ENCODE results near the gene RALA.

The RALA gene

GRCh38 chr7:39733881-39734632, 110.7 kb downstream of the RALA start:
- ChIA-PET POLR2A (interaction anchor here (1.0 to 1.4 kb wide), 5 partner anchors 9 to 111 kb away, joined by 3 to 10 read pairs (median 3); partner anchors contain the start of gene RALA), CTCF (interaction anchor here (0.9 kb wide), 1 partner anchor 17 kb away, joined by 3 read pairs; no protein-coding TSS in a partner anchor)
- no peak for DNase-seq (ENCODE audit: extremely low spot score)
- TF ChIP-seq ELF4 (IDR thresholded peaks at IDR 0.05) (no peak), FOXK2 (IDR thresholded peaks at IDR 0.05) (no peak), L3MBTL2 (conservative IDR thresholded peaks at IDR 0.05) (0 out of 2 replicates have a peak, but pooled peaks have one; percentile 8), SUZ12 (IDR thresholded peaks at IDR 0.05) (no peak), HDGF (IDR thresholded peaks at IDR 0.05; ENCODE audit: borderline replicate concordance) (no peak), TARDBP (IDR thresholded peaks at IDR 0.05) (no peak), ZNF384 (IDR thresholded peaks at IDR 0.05) (no peak), FOXA1 (IDR thresholded peaks at IDR 0.05) (no peak)

- ChIA-PET CTCF (interaction anchor here (0.9 to 1.2 kb wide), 2 partner anchors 13 to 17 kb away, joined by 3 to 6 read pairs; no protein-coding TSS in a partner anchor), POLR2A (interaction anchor here (1.0 kb wide), 1 partner anchor 111 kb away, joined by 3 read pairs; no protein-coding TSS in a partner anchor)
- no peak for DNase-seq (ENCODE audit: extremely low spot score)
- TF ChIP-seq SP1 (IDR thresholded peaks at IDR 0.05) (no peak), NFRKB (IDR thresholded peaks at IDR 0.05) (no peak), L3MBTL2 (conservative IDR thresholded peaks at IDR 0.05) (no peak), FOXA1 (IDR thresholded peaks at IDR 0.05) (no peak), HDGF (IDR thresholded peaks at IDR 0.05; ENCODE audit: borderline replicate concordance) (no peak), BHLHE40 (IDR thresholded peaks at IDR 0.05; ENCODE audit: borderline replicate concordance) (no peak), CTBP1 (IDR thresholded peaks at IDR 0.05; ENCODE audit: borderline replicate concordance) (no peak), ELF4 (IDR thresholded peaks at IDR 0.05) (no peak), LEF1 (IDR thresholded peaks at IDR 0.05; ENCODE audit: borderline replicate concordance) (no peak), SUZ12 (IDR thresholded peaks at IDR 0.05) (no peak), FOXM1 (IDR thresholded peaks at IDR 0.05; ENCODE audit: borderline replicate concordance) (no peak), PKNOX1 (IDR thresholded peaks at IDR 0.05) (no peak)
These were observed 111.2 kb downstream of the RALA start for GRCh38 chr7:39734633-39735004.

GRCh38 chr7:39735903-39736302, 112.5 kb downstream of the RALA start:
- no peak for DNase-seq (ENCODE audit: extremely low spot score)
- TF ChIP-seq HDGF (IDR thresholded peaks at IDR 0.05; ENCODE audit: borderline replicate concordance) (no peak), SP1 (IDR thresholded peaks at IDR 0.05) (no peak), ARNT (IDR thresholded peaks at IDR 0.05) (no peak)
- CTCF ChIA-PET, result interaction anchor here (0.6 to 1.9 kb wide), 3 partner anchors 10 to 147 kb away, joined by 3 to 4 read pairs (median 4); no protein-coding TSS in a partner anchor
- POLR2A ChIA-PET, result interaction anchor here (1.1 to 1.2 kb wide), 2 partner anchors 113 to 169 kb away, joined by 3 to 4 read pairs; partner anchors contain the start of genes RALA and YAE1

- ChIA-PET CTCF (interaction anchor here (1.1 to 7.6 kb wide), 4 partner anchors 153 to 183 kb away, joined by 3 to 86 read pairs (median 6); no protein-coding TSS in a partner anchor), POLR2A (interaction anchor here (1.2 kb wide), 1 partner anchor 9 kb away, joined by 3 read pairs; no protein-coding TSS in a partner anchor)
- peak; percentile 56 for DNase-seq (ENCODE audit: extremely low spot score)
- no peak for TF ChIP-seq FOXA1 (IDR thresholded peaks at IDR 0.05)
- TF ChIP-seq SUZ12 (IDR thresholded peaks at IDR 0.05), result no peak
- TF ChIP-seq SP1 (IDR thresholded peaks at IDR 0.05), result no peak
- TF ChIP-seq ZNF384 (IDR thresholded peaks at IDR 0.05), result no peak
- no peak for TF ChIP-seq L3MBTL2 (conservative IDR thresholded peaks at IDR 0.05)
- no peak for TF ChIP-seq BHLHE40 (IDR thresholded peaks at IDR 0.05; ENCODE audit: borderline replicate concordance)
- no peak for TF ChIP-seq HDGF (IDR thresholded peaks at IDR 0.05; ENCODE audit: borderline replicate concordance)
- TF ChIP-seq CTBP1 (IDR thresholded peaks at IDR 0.05; ENCODE audit: borderline replicate concordance), result no peak
These were observed 118.7 kb downstream of the RALA start for GRCh38 chr7:39741942-39742623.

- ChIA-PET CTCF (interaction anchor here (7.6 kb wide), 1 partner anchor 164 kb away, joined by 86 read pairs; no protein-coding TSS in a partner anchor), POLR2A (interaction anchor here (0.7 kb wide), 1 partner anchor 21 kb away, joined by 3 read pairs; no protein-coding TSS in a partner anchor)
- no peak for DNase-seq (ENCODE audit: extremely low spot score)
- no peak for TF ChIP-seq HDGF (IDR thresholded peaks at IDR 0.05; ENCODE audit: borderline replicate concordance)
- TF ChIP-seq CTBP1 (IDR thresholded peaks at IDR 0.05; ENCODE audit: borderline replicate concordance), result no peak
- no peak for TF ChIP-seq FOXK2 (IDR thresholded peaks at IDR 0.05)
- TF ChIP-seq TARDBP (IDR thresholded peaks at IDR 0.05), result no peak
- TF ChIP-seq SUZ12 (IDR thresholded peaks at IDR 0.05), result no peak
- no peak for TF ChIP-seq LEF1 (IDR thresholded peaks at IDR 0.05; ENCODE audit: borderline replicate concordance)
- TF ChIP-seq NFRKB (IDR thresholded peaks at IDR 0.05), result no peak
- TF ChIP-seq SP1 (IDR thresholded peaks at IDR 0.05), result no peak
- TF ChIP-seq FOXA1 (IDR thresholded peaks at IDR 0.05), result no peak
- TF ChIP-seq ZNF384 (IDR thresholded peaks at IDR 0.05), result no peak
- TF ChIP-seq PKNOX1 (IDR thresholded peaks at IDR 0.05), result no peak
- no peak for TF ChIP-seq FOXM1 (IDR thresholded peaks at IDR 0.05; ENCODE audit: borderline replicate concordance)
- no peak for TF ChIP-seq ARNT (IDR thresholded peaks at IDR 0.05)
- TF ChIP-seq ELF4 (IDR thresholded peaks at IDR 0.05), result no peak
These were observed 121.2 kb downstream of the RALA start for GRCh38 chr7:39744620-39745019.

- ChIA-PET CTCF (interaction anchor here (1.0 to 7.6 kb wide), 3 partner anchors 9 to 165 kb away, joined by 4 to 86 read pairs (median 4); no protein-coding TSS in a partner anchor), POLR2A (interaction anchor here (1.2 to 1.6 kb wide), 2 partner anchors 122 to 165 kb away, joined by 3 to 6 read pairs; partner anchors contain the start of gene RALA)
- TF ChIP-seq ELF4 (IDR thresholded peaks at IDR 0.05) (no peak), ZNF384 (IDR thresholded peaks at IDR 0.05) (no peak), PKNOX1 (IDR thresholded peaks at IDR 0.05) (no peak), FOXA1 (IDR thresholded peaks at IDR 0.05) (no peak), HDGF (IDR thresholded peaks at IDR 0.05; ENCODE audit: borderline replicate concordance) (no peak), NFRKB (IDR thresholded peaks at IDR 0.05) (no peak), FOXK2 (IDR thresholded peaks at IDR 0.05) (no peak), FOXM1 (IDR thresholded peaks at IDR 0.05; ENCODE audit: borderline replicate concordance) (no peak), ARNT (IDR thresholded peaks at IDR 0.05) (no peak), BHLHE40 (IDR thresholded peaks at IDR 0.05; ENCODE audit: borderline replicate concordance) (no peak), LEF1 (IDR thresholded peaks at IDR 0.05; ENCODE audit: borderline replicate concordance) (no peak), CTBP1 (IDR thresholded peaks at IDR 0.05; ENCODE audit: borderline replicate concordance) (no peak), L3MBTL2 (conservative IDR thresholded peaks at IDR 0.05) (no peak)
These were observed 121.9 kb downstream of the RALA start for GRCh38 chr7:39745320-39745719.

More at GRCh38 chr7:39745320-39745719, 121.9 kb downstream of the RALA start:
- DNase-seq (ENCODE audit: extremely low spot score), result no peak

Data from HEK293T (cell line).